ENCODE data around the gene CALHM4. TPM values are rescaled to one million over a fixed set of nuclear protein-coding genes. Genes with fewer than 3 reads are reported as not detected.

The CALHM4 gene
- total RNA-seq, 5 donors from 2014 or later (not counting 1 experiment from before 2014, with no cell fraction given), result not detected

GRCh38 chr6:116547358-116547757 is 6.2 kb upstream of the CALHM4 start:
- Histone ChIP-seq H3K36me3 (ENCODE audit: control insufficient read depth in 2 of 2, extremely low read depth in 1 of 2, insufficient read depth in 1 of 2, low read length in 1 of 2) (no peaks in the 10 kb centered on the region), H3K27ac (ENCODE audit: low read length) (no peak overlapping the region), H3K4me3 (ENCODE audit: control insufficient read depth in 1 of 2, extremely low read depth in 1 of 2, low read length in 1 of 2) (no peak overlapping the region), H3K4me1 (ENCODE audit: control insufficient read depth in 1 of 2, extremely low read depth in 1 of 2, insufficient read depth in 2 of 2, low read length in 2 of 2) (no peaks in the 10 kb centered on the region), H3K27me3 (replicated peaks in 1 of 2; ENCODE audit: control insufficient read depth in 2 of 2, extremely low read depth in 1 of 2, insufficient read depth in 2 of 2, low read length in 1 of 2) (no peaks in the 10 kb centered on the region), H3K9me3 (no peaks in the 10 kb centered on the region)
- Mint-ChIP-seq H3K9me3 (no peaks in the 10 kb centered on the region), H3K4me3 (no peak overlapping the region), H3K27ac (no peak overlapping the region), H3K4me1 (no peaks in the 10 kb centered on the region), H3K27me3 (peaks cover 13 to 21% of the 10 kb centered on the region in 2 donors), H3K36me3 (no peaks in the 10 kb centered on the region)
- ATAC-seq (replicated peaks in 1 of 4) (no peak), DNase-seq (no peak)
- ChIA-PET POLR2A (no interaction called here), CTCF (interaction anchor here (0.7 to 1.5 kb wide), 2 partner anchors 9 to 14 kb away, joined by 4 to 6 read pairs; no protein-coding TSS in a partner anchor)
- 89% methylated on average over 3 of the region's 6 CpGs for WGBS (ENCODE audit: insufficient coverage)

GRCh38 chr6:116550796-116551195 is 2.8 kb upstream of the CALHM4 start:
- no peaks in the 10 kb centered on the region for H3K9me3 ChIP-seq
- 96% methylated on average over 4 of the region's 4 CpGs for WGBS (ENCODE audit: insufficient coverage)
- CTCF ChIA-PET, result interaction anchor here (0.6 to 1.4 kb wide), 3 partner anchors 9 to 94 kb away, joined by 4 to 7 read pairs (median 5); no protein-coding TSS in a partner anchor
- H3K36me3 Mint-ChIP-seq, result no peaks in the 10 kb centered on the region
- H3K27me3 Mint-ChIP-seq, result peaks cover 9 to 23% of the 10 kb centered on the region in 2 donors
- no peaks in the 10 kb centered on the region for H3K36me3 ChIP-seq (ENCODE audit: control insufficient read depth in 2 of 2, extremely low read depth in 1 of 2, insufficient read depth in 1 of 2, low read length in 1 of 2)
- H3K4me1 Mint-ChIP-seq, result no peaks in the 10 kb centered on the region
- ATAC-seq (replicated peaks in 1 of 4) (no peak), DNase-seq (no peak)
- H3K4me3 Mint-ChIP-seq, result no peak overlapping the region
- H3K4me3 ChIP-seq (ENCODE audit: control insufficient read depth in 1 of 2, extremely low read depth in 1 of 2, low read length in 1 of 2), result no peak overlapping the region
- peaks cover 0 to 3% of the 10 kb centered on the region in 2 experiments for H3K27me3 ChIP-seq (replicated peaks in 1 of 2; ENCODE audit: control insufficient read depth in 2 of 2, extremely low read depth in 1 of 2, insufficient read depth in 2 of 2, low read length in 1 of 2)
- no peaks in the 10 kb centered on the region for H3K4me1 ChIP-seq (ENCODE audit: control insufficient read depth in 1 of 2, extremely low read depth in 1 of 2, insufficient read depth in 2 of 2, low read length in 2 of 2)
- H3K9me3 Mint-ChIP-seq, result no peaks in the 10 kb centered on the region
- POLR2A ChIA-PET, result no interaction called here
- no peak overlapping the region for H3K27ac ChIP-seq (ENCODE audit: low read length)
- H3K27ac Mint-ChIP-seq, result no peak overlapping the region

- DNase-seq (no peak), ATAC-seq (replicated peaks in 1 of 4) (no peak)
- H3K9me3 Mint-ChIP-seq, result no peaks in the 10 kb centered on the region
- H3K4me3 Mint-ChIP-seq, result no peak overlapping the region
- no peak overlapping the region for H3K27ac Mint-ChIP-seq
- Histone ChIP-seq H3K27ac (ENCODE audit: low read length) (no peak overlapping the region), H3K27me3 (replicated peaks in 1 of 2; ENCODE audit: control insufficient read depth in 2 of 2, extremely low read depth in 1 of 2, insufficient read depth in 2 of 2, low read length in 1 of 2) (peaks cover 0 to 3% of the 10 kb centered on the region in 2 experiments), H3K9me3 (no peaks in the 10 kb centered on the region), H3K36me3 (ENCODE audit: control insufficient read depth in 2 of 2, extremely low read depth in 1 of 2, insufficient read depth in 1 of 2, low read length in 1 of 2) (no peaks in the 10 kb centered on the region), H3K4me3 (ENCODE audit: control insufficient read depth in 1 of 2, extremely low read depth in 1 of 2, low read length in 1 of 2) (no peak overlapping the region), H3K4me1 (ENCODE audit: control insufficient read depth in 1 of 2, extremely low read depth in 1 of 2, insufficient read depth in 2 of 2, low read length in 2 of 2) (no peaks in the 10 kb centered on the region)
- ChIA-PET POLR2A (no interaction called here), CTCF (interaction anchor here in 1 of 2 donors (1.4 kb wide), 1 partner anchor 14 kb away, joined by 3 read pairs; no protein-coding TSS in a partner anchor)
- H3K27me3 Mint-ChIP-seq, result peaks cover 1 to 18% of the 10 kb centered on the region in 2 donors
- no CpG with 5 or more reads among the region's 1 CpG for WGBS (ENCODE audit: insufficient coverage)
- H3K4me1 Mint-ChIP-seq, result peaks cover 0 to 2% (median 0%) of the 10 kb centered on the region in 3 donors
- no peaks in the 10 kb centered on the region for H3K36me3 Mint-ChIP-seq
These were observed 2.5 kb downstream of the CALHM4 start for GRCh38 chr6:116556065-116556464.

- Histone ChIP-seq H3K4me3 (ENCODE audit: control insufficient read depth in 1 of 2, extremely low read depth in 1 of 2, low read length in 1 of 2) (no peak overlapping the region), H3K27me3 (replicated peaks in 1 of 2; ENCODE audit: control insufficient read depth in 2 of 2, extremely low read depth in 1 of 2, insufficient read depth in 2 of 2, low read length in 1 of 2) (peaks cover 0 to 3% of the 10 kb centered on the region in 2 experiments), H3K4me1 (ENCODE audit: control insufficient read depth in 1 of 2, extremely low read depth in 1 of 2, insufficient read depth in 2 of 2, low read length in 2 of 2) (no peaks in the 10 kb centered on the region), H3K27ac (ENCODE audit: low read length) (no peak overlapping the region), H3K36me3 (ENCODE audit: control insufficient read depth in 2 of 2, extremely low read depth in 1 of 2, insufficient read depth in 1 of 2, low read length in 1 of 2) (no peaks in the 10 kb centered on the region), H3K9me3 (no peaks in the 10 kb centered on the region)
- POLR2A ChIA-PET, result interaction anchor here in 1 of 2 donors (0.7 kb wide), 1 partner anchor 67 kb away, joined by 6 read pairs; no protein-coding TSS in a partner anchor
- Mint-ChIP-seq H3K4me1 (peaks cover 0 to 5% (median 2%) of the 10 kb centered on the region in 3 donors), H3K27ac (no peak overlapping the region), H3K36me3 (no peaks in the 10 kb centered on the region), H3K27me3 (peaks cover 2 to 21% of the 10 kb centered on the region in 2 donors), H3K9me3 (no peaks in the 10 kb centered on the region), H3K4me3 (no peak overlapping the region)
- no peak for ATAC-seq (replicated peaks in 1 of 4)
- DNase-seq, result no peak
- WGBS (ENCODE audit: insufficient coverage), result 83% methylated on average over 4 of the region's 5 CpGs
- CTCF ChIA-PET, result interaction anchor here (0.7 to 1.4 kb wide), 3 partner anchors 12 to 112 kb away, joined by 3 to 6 read pairs (median 4); no protein-coding TSS in a partner anchor
These were observed 3.4 kb downstream of the CALHM4 start for GRCh38 chr6:116556814-116557415.

- no peaks in the 10 kb centered on the region for H3K9me3 Mint-ChIP-seq
- DNase-seq (no peak), ATAC-seq (replicated peaks in 1 of 4) (no peak)
- POLR2A ChIA-PET, result no interaction called here
- Histone ChIP-seq H3K27ac (ENCODE audit: low read length) (no peak overlapping the region), H3K36me3 (ENCODE audit: control insufficient read depth in 2 of 2, extremely low read depth in 1 of 2, insufficient read depth in 1 of 2, low read length in 1 of 2) (no peaks in the 10 kb centered on the region), H3K9me3 (no peaks in the 10 kb centered on the region), H3K4me3 (ENCODE audit: control insufficient read depth in 1 of 2, extremely low read depth in 1 of 2, low read length in 1 of 2) (no peak overlapping the region), H3K27me3 (replicated peaks in 1 of 2; ENCODE audit: control insufficient read depth in 2 of 2, extremely low read depth in 1 of 2, insufficient read depth in 2 of 2, low read length in 1 of 2) (peaks cover 0 to 3% of the 10 kb centered on the region in 2 experiments), H3K4me1 (ENCODE audit: control insufficient read depth in 1 of 2, extremely low read depth in 1 of 2, insufficient read depth in 2 of 2, low read length in 2 of 2) (no peaks in the 10 kb centered on the region)
- no peaks in the 10 kb centered on the region for H3K36me3 Mint-ChIP-seq
- peaks cover 9 to 23% of the 10 kb centered on the region in 2 donors for H3K27me3 Mint-ChIP-seq
- no peak overlapping the region for H3K4me3 Mint-ChIP-seq
- CTCF ChIA-PET, result interaction anchor here in 1 of 2 donors (0.9 kb wide), 1 partner anchor 23 kb away, joined by 4 read pairs; no protein-coding TSS in a partner anchor
- H3K4me1 Mint-ChIP-seq, result peaks cover 0 to 5% (median 2%) of the 10 kb centered on the region in 3 donors
- H3K27ac Mint-ChIP-seq, result no peak overlapping the region
- 100% methylated on average over 2 of the region's 5 CpGs for WGBS (ENCODE audit: insufficient coverage)
These were observed 4.3 kb downstream of the CALHM4 start for GRCh38 chr6:116557893-116558292.

GRCh38 chr6:116560130-116560529 is 6.6 kb downstream of the CALHM4 start:
- no peak overlapping the region for H3K27ac ChIP-seq (ENCODE audit: low read length)
- no peaks in the 10 kb centered on the region for H3K36me3 ChIP-seq (ENCODE audit: control insufficient read depth in 2 of 2, extremely low read depth in 1 of 2, insufficient read depth in 1 of 2, low read length in 1 of 2)
- peaks cover 0 to 5% of the 10 kb centered on the region in 2 experiments for H3K4me1 ChIP-seq (ENCODE audit: control insufficient read depth in 1 of 2, extremely low read depth in 1 of 2, insufficient read depth in 2 of 2, low read length in 2 of 2)
- H3K27me3 ChIP-seq (replicated peaks in 1 of 2; ENCODE audit: control insufficient read depth in 2 of 2, extremely low read depth in 1 of 2, insufficient read depth in 2 of 2, low read length in 1 of 2), result peaks cover 0 to 10% of the 10 kb centered on the region in 2 experiments
- H3K4me3 ChIP-seq (ENCODE audit: control insufficient read depth in 1 of 2, extremely low read depth in 1 of 2, low read length in 1 of 2), result no peak overlapping the region
- H3K27ac Mint-ChIP-seq, result no peak overlapping the region
- WGBS (ENCODE audit: insufficient coverage), result no CpG with 5 or more reads among the region's 2 CpGs
- no peaks in the 10 kb centered on the region for H3K9me3 Mint-ChIP-seq
- no peaks in the 10 kb centered on the region for H3K36me3 Mint-ChIP-seq
- H3K9me3 ChIP-seq, result no peaks in the 10 kb centered on the region
- ATAC-seq (replicated peaks in 1 of 4), result no peak
- ChIA-PET CTCF (interaction anchor here (0.5 to 3.4 kb wide), 16 partner anchors 10 to 342 kb away, joined by 3 to 21 read pairs (median 6); partner anchors contain the start of gene RWDD1 (in 1 of the 2)), POLR2A (interaction anchor here in 1 of 2 donors (1.4 kb wide), 1 partner anchor 10 kb away, joined by 5 read pairs; the partner anchor contains the start of gene RWDD1)
- no peak for DNase-seq
- H3K4me3 Mint-ChIP-seq, result no peak overlapping the region
- peaks cover 7 to 13% (median 8%) of the 10 kb centered on the region in 3 donors for H3K4me1 Mint-ChIP-seq
- H3K27me3 Mint-ChIP-seq, result peaks cover 20 to 22% of the 10 kb centered on the region in 2 donors

Data from T-cell (primary cell).